Colonic mucosa (tissue), 4 donors: ENCODE measurements around the gene ASTL. TPM values are rescaled to one million over a fixed set of nuclear protein-coding genes. Genes with fewer than 3 reads are reported as not detected.
"Not testable (repeated sequence)": the region's sequence is repeated elsewhere in the genome, so short reads cannot be mapped to it uniquely, and the experiment has no call there.

ENCODE experiments used
- DNase-seq: peaks from one replicate; pipeline ENCODE4 v3.0.0-alpha.2; 2020
- H3K27ac ChIP-seq: fragments of 200-600 bp; one replicate; pipeline ENCODE4 v1.8.0; 2021
- H3K27me3 ChIP-seq: fragments of 200-600 bp; one replicate; pipeline ENCODE4 v1.8.0; 2021
- H3K36me3 ChIP-seq: fragments of 200-600 bp; one replicate; pipeline ENCODE4 v1.8.0; 2021
- H3K4me1 ChIP-seq: fragments of 200-600 bp; one replicate; pipeline ENCODE4 v1.8.0; 2021; ENCODE audit warnings: mild to moderate bottlenecking
- H3K4me3 ChIP-seq: fragments of 200-600 bp; one replicate; pipeline ENCODE4 v1.8.0; 2021
- H3K9ac ChIP-seq, 2 donors: one replicate each; pipeline ENCODE4 v1.7.0; 2013; ENCODE audit warnings: control low read depth in 2 of 2, low read depth in 2 of 2, low read length in 2 of 2
- H3K9me3 ChIP-seq: fragments of 200-600 bp; one replicate; pipeline ENCODE4 v1.8.0; 2021
- CTCF ChIP-seq: fragments of 200-600 bp; IDR thresholded peaks from one replicate; pipeline ENCODE4 v1.8.0; 2022; ENCODE audit warnings: antibody characterized with exemption, mild to moderate bottlenecking
- intact Hi-C: fragments of 100-400 bp; cut with DNase I; formaldehyde crosslinking; loops from one replicate; pipeline ENCODE4 v1.14.1; 2022
- total RNA-seq, 2 donors: library from RNA; stranded (reverse); fragmentation: NEBNext Ultra II Directional in 1 of 2; extraction: Animal tissue kit (Norgen Biotek cat#: 25700) in 1 of 2; gene quantifications; one replicate each; pipeline ENCODE4 v1.2.1, GENCODE V29; 2021
- donor health status: healthy.
- donor health status: DM: no; HTN: no; CAD: no.
- donor health status: DM: no; HTN: no; CAD: no.

The ASTL gene
- total RNA-seq, 2 donors from 2014 or later = 0.82 TPM; not detected in 1

DNA sequence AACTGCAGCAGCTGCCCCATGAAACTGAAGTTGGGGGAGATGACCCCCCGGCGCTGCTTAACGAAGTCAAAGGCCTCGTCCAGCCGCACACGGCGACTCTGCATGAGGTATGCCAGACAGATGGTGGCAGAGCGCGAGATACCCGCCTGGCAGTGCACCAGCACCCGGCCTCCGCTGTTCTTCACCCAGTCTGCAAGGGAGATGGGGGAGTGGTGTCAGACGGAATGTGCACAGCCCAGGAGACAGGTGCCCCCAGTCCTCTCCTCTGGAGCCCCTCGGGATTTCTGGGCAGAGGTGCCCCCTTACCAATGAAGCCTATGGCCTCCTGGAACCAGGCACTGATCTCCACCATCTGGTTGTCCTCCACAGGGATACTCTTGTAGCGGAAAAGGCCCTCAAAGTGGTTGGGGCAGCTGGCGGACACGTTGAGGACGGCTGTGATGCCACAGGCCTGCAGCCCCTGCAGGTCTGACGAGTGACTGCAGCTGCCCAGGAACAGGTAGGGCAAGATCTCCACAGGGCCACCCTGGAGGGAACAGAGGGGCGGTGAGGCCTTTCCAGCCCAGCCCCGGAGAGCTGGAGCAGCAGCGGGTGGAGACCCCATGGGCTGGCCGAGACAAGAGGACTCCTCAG, 5.7 kb upstream of the ASTL start:
- no peaks in the 10 kb centered on the region for H3K9me3 ChIP-seq
- peak overlapping the region; percentile 40 to 55 for H3K9ac ChIP-seq
- no peaks in the 10 kb centered on the region for H3K36me3 ChIP-seq
- no peaks in the 10 kb centered on the region for H3K4me1 ChIP-seq
- no peaks in the 10 kb centered on the region for H3K27me3 ChIP-seq
- no peak for TF ChIP-seq CTCF
- no peak overlapping the region for H3K27ac ChIP-seq
- intact Hi-C loops = no loop called here
- peak overlapping the region; percentile 47 for H3K4me3 ChIP-seq
- no peak for DNase-seq

DNA sequence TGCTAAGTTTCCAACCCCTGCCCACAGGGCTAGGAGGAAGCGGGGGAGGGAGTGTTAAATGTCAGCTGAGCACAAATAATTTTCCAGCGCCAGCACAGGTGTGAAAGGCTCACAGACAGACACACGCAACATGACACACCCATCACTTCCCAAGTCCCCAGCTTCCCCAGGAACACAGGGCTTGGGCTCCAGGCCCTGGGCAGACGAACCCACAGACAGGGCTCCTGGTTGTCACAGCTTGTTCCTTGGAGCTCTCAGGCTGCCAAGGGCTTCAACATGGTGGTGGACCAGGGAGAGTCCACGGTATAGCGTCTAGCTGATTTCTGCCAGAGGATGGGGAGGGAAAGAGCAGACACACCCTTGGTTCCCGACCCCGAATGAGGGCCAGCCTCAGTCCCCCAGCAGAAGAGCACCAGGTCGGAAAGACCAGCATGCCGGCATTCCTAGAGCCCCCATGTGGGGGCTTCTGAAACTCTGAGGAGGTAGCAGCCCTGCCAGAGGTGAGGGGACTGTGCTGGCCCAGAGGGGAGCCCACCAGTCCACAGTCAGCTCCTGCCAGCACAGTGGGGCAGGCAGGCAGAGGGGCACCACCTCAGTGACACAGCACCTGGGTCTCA, 5.0 kb upstream of the ASTL start:
- intact Hi-C loops = no loop called here
- no peaks in the 10 kb centered on the region for H3K4me1 ChIP-seq

GRCh38 chr2:96142217-96143113, 4.2 kb upstream of the ASTL start:
- H3K9ac ChIP-seq = no peak overlapping the region
- no peak for DNase-seq
- no peak overlapping the region for H3K27ac ChIP-seq
- H3K36me3 ChIP-seq = no peaks in the 10 kb centered on the region
- no peak for TF ChIP-seq CTCF
- H3K9me3 ChIP-seq = no peaks in the 10 kb centered on the region
- no peaks in the 10 kb centered on the region for H3K27me3 ChIP-seq
- no peak overlapping the region for H3K4me3 ChIP-seq
- intact Hi-C loops = no loop called here
- no peaks in the 10 kb centered on the region for H3K4me1 ChIP-seq

More for the DNA sequence above, 5.0 kb upstream of the ASTL start:
- no peak for DNase-seq
- Histone ChIP-seq H3K4me3 (peak overlapping the region; percentile 47), H3K27ac (no peak overlapping the region), H3K9me3 (no peaks in the 10 kb centered on the region), H3K27me3 (no peaks in the 10 kb centered on the region), H3K36me3 (no peaks in the 10 kb centered on the region), H3K9ac (peak overlapping the region in 1 of 2 donors; percentile 40)
- no peak for TF ChIP-seq CTCF

GRCh38 chr2:96141624-96141967, 3.3 kb upstream of the ASTL start:
- H3K27me3 ChIP-seq, H3K9me3 ChIP-seq, H3K4me3 ChIP-seq, H3K27ac ChIP-seq, H3K4me1 ChIP-seq, H3K36me3 ChIP-seq, H3K9ac ChIP-seq, intact Hi-C loops, DNase-seq: not testable (repeated sequence)

GRCh38 chr2:96140941-96141623, 2.8 kb upstream of the ASTL start:
- H3K9ac ChIP-seq = peak overlapping the region in 1 of 2 donors; percentile 20
- H3K27ac ChIP-seq = no peak overlapping the region
- H3K36me3 ChIP-seq = no peaks in the 10 kb centered on the region
- no peaks in the 10 kb centered on the region for H3K27me3 ChIP-seq
- no peaks in the 10 kb centered on the region for H3K9me3 ChIP-seq
- DNase-seq = no peak
- intact Hi-C loops = no loop called here
- no peaks in the 10 kb centered on the region for H3K4me1 ChIP-seq
- H3K4me3 ChIP-seq = no peak overlapping the region
- no peak for TF ChIP-seq CTCF
